Measurements from ENCODE around the gene LETM1.

Gene LETM1

GRCh38 chr4:1762264-1763010, 93.5 kb downstream of the LETM1 start:
- no peak for DNase-seq (ENCODE audit: low spot score)

Measured in cerebellar cortex (tissue), 1 donor.